GM18909 (cell line): Measurements from ENCODE around the gene TUBE1.

Experiments
- ATAC-seq: cut with Tn5 transposase; IDR thresholded peaks from one replicate; pipeline ENCODE4 v1.9.1; 2021; ENCODE audit warnings: mild to moderate bottlenecking; ENCODE audit not compliant: unreplicated experiment, poor library complexity

TUBE1 gene

GRCh38 chr6:112037783-112038216 lies 49.5 kb downstream of the TUBE1 start:
- ATAC-seq, result no peak

GRCh38 chr6:112036088-112036637 lies 51.1 kb downstream of the TUBE1 start:
- no peak for ATAC-seq

GRCh38 chr6:112034616-112034995 lies 52.7 kb downstream of the TUBE1 start:
- ATAC-seq, result no peak

- no peak for ATAC-seq
Measured at GRCh38 chr6:112033791-112034615, 53.3 kb downstream of the TUBE1 start.

GRCh38 chr6:112032728-112033127 lies 54.6 kb downstream of the TUBE1 start:
- no peak for ATAC-seq

GRCh38 chr6:112031960-112032359 lies 55.3 kb downstream of the TUBE1 start:
- ATAC-seq, result no peak

- no peak for ATAC-seq
Measured at GRCh38 chr6:112030961-112031660, 56.2 kb downstream of the TUBE1 start.

GRCh38 chr6:112030206-112030960 lies 56.9 kb downstream of the TUBE1 start:
- no peak for ATAC-seq

- peak; percentile 68 for ATAC-seq
Measured at GRCh38 chr6:112029045-112029822, 58.0 kb downstream of the TUBE1 start.

GRCh38 chr6:112027942-112028674 lies 59.2 kb downstream of the TUBE1 start:
- peak; percentile 72 for ATAC-seq

GRCh38 chr6:112026933-112027332 lies 60.3 kb downstream of the TUBE1 start:
- no peak for ATAC-seq

GRCh38 chr6:112024464-112024863 lies 62.8 kb downstream of the TUBE1 start:
- no peak for ATAC-seq

GRCh38 chr6:112022749-112023148 lies 64.5 kb downstream of the TUBE1 start:
- ATAC-seq, result no peak

- ATAC-seq, result no peak
Measured at GRCh38 chr6:112021691-112022310, 65.5 kb downstream of the TUBE1 start.
